GM12892 (cell line): ENCODE results near the gene UGT1A3.

Experiments used
- POLR2AphosphoS5 ChIP-seq: IDR thresholded peaks from 2 replicates; pipeline ENCODE4 v1.6.1; 2011; ENCODE audit warnings: low read depth, low read length, control low read depth
- TAF1 ChIP-seq: IDR thresholded peaks from 2 replicates; pipeline ENCODE4 v1.6.1; 2011; ENCODE audit warnings: low read depth, mild to moderate bottlenecking, control low read depth, low read length, borderline replicate concordance

- TF ChIP-seq TAF1, result no peak
- no peak for TF ChIP-seq POLR2AphosphoS5
Observed at GRCh38 chr2:233768076-233768475, 39.2 kb downstream of the UGT1A3 start.
